Cardiac fibroblast (primary cell): Measurements from ENCODE around the gene CALD1.

Source experiments
- DNase-seq, 2 donors: peaks; one replicate each; pipeline versions ENCODE4 v3.0.0 to v3.0.0-alpha.2; 2010; ENCODE audit warnings: low read depth in 2 of 2
- H3K4me3 ChIP-seq, 2 donors: replicated peaks in 1 of 2; 1 replicate in 1 of 2; 2 replicates in 1 of 2; pipeline ENCODE4 v1.5.1; 2011; ENCODE audit warnings: low read depth in 2 of 2, low read length in 2 of 2, mild to moderate bottlenecking in 2 of 2, moderate library complexity in 1 of 2
- TF ChIP-seq, protein P1 (sequence below): IDR thresholded peaks from one replicate; pipeline ENCODE4 v1.5.1; 2011; ENCODE audit warnings: low read depth, mild to moderate bottlenecking, low read length, inconsistent platforms

The CALD1 gene

DNA sequence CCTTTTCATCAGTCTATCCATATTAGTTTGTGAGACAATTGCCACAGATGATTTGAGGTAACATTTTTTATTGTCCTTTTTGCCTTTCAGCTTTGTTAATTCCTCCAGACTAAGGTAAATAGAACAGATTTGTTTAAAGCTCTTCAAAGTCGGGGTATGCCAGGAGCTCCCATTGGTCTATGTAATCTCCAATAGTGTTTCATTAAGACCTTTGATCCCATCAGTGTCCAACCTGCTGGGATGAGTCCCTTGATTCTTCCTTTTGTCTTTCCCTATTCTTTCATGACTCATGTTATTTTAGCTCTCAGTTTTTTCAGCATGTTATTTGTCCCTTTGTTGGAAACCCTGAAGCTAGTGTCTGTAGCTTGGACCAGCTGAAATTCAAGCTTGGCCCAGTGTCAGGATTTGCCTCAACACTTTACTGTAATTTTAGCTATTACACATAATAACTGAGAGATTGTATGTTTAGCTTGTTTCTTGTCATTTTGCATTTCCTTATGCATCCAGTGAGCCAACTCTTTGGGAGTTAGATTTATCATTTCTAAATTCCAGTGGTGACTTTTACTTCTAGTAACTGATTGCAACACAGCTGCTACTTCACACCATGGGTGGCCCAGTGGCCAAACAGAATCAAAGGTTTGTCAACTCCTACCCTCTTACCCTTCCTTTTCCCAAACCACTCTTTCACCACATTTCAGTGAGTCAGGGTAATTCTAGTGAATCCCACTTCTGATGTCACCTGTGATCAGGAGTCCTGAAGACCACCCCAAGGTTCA lies 222.1 kb downstream of the CALD1 start:
- no peak overlapping the region for H3K4me3 ChIP-seq
- peak; percentile 27 to 55 for DNase-seq
- TF ChIP-seq, protein P1, sequence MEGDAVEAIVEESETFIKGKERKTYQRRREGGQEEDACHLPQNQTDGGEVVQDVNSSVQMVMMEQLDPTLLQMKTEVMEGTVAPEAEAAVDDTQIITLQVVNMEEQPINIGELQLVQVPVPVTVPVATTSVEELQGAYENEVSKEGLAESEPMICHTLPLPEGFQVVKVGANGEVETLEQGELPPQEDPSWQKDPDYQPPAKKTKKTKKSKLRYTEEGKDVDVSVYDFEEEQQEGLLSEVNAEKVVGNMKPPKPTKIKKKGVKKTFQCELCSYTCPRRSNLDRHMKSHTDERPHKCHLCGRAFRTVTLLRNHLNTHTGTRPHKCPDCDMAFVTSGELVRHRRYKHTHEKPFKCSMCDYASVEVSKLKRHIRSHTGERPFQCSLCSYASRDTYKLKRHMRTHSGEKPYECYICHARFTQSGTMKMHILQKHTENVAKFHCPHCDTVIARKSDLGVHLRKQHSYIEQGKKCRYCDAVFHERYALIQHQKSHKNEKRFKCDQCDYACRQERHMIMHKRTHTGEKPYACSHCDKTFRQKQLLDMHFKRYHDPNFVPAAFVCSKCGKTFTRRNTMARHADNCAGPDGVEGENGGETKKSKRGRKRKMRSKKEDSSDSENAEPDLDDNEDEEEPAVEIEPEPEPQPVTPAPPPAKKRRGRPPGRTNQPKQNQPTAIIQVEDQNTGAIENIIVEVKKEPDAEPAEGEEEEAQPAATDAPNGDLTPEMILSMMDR, result no peak

DNA sequence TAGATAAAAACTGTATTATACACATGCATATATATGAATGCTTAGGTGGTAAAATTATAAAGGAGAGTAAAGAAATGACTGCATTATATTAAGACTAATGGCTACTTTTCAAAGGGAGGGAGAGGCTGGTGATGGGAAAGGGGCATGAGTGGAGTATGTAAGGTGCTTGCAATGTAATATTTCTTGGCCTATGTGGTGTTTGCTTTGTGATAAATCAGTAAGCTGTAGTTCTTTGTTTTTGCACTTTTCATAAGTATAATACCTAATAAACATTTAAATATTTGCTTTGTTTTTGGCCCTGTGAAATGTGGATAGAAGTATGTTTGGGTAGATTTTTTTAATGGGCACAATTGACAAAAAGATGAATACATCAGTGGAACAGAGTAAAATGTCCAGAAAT lies 232.8 kb downstream of the CALD1 start:
- no peak overlapping the region for H3K4me3 ChIP-seq
- no peak for DNase-seq

More for the DNA sequence above, 232.8 kb downstream of the CALD1 start:
- TF ChIP-seq, protein P1, result no peak
